GM21786 (cell line): Measurements from ENCODE around the gene NPFFR2.

Experiments used
- ATAC-seq: cut with Tn5 transposase; IDR thresholded peaks from one replicate; pipeline ENCODE4 v1.9.1; 2021; ENCODE audit not compliant: unreplicated experiment

Gene NPFFR2

GRCh38 chr4:72031868-72032608 lies at the start of gene NPFFR2:
Gene NPFFR2 (plus strand): TSS chr4:72032000. CDS start chr4:72128592, 96,592 bp downstream.
- ATAC-seq, result no peak

DNA sequence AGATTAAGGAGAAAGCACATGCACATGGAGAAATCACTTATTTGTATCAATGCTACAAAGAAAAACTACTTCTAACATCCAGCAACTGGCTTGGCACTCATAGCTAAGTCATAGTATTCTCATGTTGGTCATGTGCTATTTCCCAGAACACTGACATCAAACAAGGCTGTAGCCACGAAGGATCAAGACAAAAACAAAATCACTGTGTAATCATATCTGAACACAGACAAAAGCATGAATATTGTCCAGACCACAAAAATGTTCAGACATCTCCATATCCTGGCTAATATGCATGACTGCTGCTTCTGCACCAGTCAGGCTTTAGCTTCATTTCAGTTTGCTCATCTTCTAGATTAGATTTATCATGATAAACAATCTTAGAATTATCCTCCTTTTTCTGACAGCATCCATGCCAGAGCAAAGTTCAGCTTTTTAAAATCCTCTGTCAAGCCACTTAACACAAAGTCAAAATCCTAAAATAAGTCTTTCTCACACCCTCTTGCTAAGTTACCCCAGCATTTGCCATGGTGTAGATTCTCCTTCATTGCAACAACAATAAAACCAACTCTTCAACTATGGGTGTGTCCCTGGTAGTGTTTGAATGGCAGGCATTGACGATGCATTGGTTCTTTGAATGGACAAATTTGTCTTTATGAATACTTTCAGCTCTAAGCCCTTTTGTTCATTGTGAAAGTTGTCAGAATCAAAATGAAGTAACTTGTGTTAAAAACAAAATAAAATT lies 39.1 kb upstream of the NPFFR2 start:
- ATAC-seq, result no peak

GRCh38 chr4:71994559-71994958 lies 37.2 kb upstream of the NPFFR2 start:
- ATAC-seq, result no peak

GRCh38 chr4:71995297-71995696 lies 36.5 kb upstream of the NPFFR2 start:
- no peak for ATAC-seq

- ATAC-seq, result no peak
Observed at GRCh38 chr4:72006586-72006985, 25.2 kb upstream of the NPFFR2 start.

DNA sequence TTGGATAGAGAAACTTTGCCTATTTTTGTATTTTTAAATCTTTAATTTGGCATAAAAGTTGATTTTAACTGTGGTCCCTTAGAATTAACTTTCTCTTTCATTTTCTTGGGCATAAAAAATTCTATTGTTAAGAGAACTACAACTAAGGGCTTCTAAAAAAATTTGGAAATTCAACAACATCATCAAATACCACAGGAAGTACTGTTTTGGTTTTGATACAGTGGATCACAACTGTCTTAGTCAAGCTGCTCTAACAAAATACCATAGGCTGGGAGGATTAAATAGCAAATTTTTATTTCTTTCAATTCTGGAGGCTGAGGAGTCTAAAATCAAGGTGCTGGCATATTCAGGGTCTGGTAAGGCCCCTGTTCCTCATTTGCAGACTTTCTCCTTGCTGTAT lies 19.9 kb upstream of the NPFFR2 start:
- no peak for ATAC-seq

DNA sequence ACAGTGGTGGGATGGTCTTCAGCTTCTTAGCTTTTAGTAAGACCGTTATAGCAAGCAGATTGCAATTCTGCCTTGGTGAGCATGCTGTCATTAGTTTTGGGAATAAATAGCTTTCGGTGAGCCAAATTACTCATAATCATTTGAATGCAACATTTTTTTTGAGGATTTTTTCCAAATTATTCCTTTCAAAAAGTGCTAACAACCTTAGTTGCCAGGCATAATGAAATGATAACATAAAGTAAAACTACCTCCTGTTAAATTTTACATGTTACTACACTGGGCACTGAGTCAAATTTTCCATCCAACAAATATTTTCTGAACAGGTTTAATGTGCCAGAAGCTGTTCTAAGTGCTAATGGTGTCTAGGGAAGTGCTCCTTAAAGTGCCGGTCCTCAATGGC lies 15.8 kb upstream of the NPFFR2 start:
- no peak for ATAC-seq

GRCh38 chr4:72019688-72020087 lies 12.1 kb upstream of the NPFFR2 start:
- ATAC-seq, result no peak

GRCh38 chr4:72022553-72022952 lies 9.2 kb upstream of the NPFFR2 start:
- peak; percentile 43 for ATAC-seq

- no peak for ATAC-seq
Observed at GRCh38 chr4:72055566-72055965, 23.8 kb downstream of the NPFFR2 start.

GRCh38 chr4:72063726-72064125 lies 31.9 kb downstream of the NPFFR2 start:
- ATAC-seq, result no peak

GRCh38 chr4:72067051-72067450 lies 35.3 kb downstream of the NPFFR2 start:
- no peak for ATAC-seq

DNA sequence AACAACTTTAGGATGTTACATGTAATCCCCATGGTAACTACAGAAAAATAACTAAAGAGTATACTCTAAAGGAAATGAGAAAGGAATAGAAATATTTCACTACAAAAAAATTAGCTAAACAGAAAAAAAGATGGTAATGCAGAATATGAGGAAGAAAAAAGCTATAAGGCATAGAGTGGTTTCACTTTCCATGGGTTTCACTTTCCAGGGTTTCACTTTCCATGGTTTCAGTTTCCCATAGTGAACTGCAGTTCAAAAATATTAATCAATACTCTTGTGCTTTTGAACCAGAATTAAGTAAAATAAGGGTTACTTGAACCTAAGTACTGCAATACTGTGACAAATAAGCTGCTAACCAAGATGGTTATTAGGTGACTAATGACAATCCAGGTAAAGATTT lies 42.0 kb downstream of the NPFFR2 start:
- no peak for ATAC-seq

- no peak for ATAC-seq
Observed at GRCh38 chr4:72076562-72076961, 44.8 kb downstream of the NPFFR2 start.

DNA sequence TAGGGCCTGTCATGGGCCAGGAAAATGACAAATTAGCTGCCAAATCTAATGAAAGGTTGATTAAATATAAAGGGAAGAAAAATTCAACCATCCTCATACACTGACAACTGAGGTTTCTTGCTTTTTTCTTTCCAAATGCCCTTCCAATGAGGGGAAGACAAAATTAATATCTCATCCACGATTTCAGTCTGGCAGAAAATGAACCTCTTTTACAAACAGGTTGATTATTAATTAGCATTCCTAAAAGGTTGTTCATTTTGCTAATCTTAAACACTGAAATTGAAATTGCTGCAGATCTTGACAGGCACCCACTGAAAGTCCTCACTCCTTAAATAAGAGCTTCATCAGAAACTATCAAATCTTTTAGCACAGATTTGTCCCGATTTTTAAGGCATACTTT lies 45.5 kb downstream of the NPFFR2 start:
- no peak for ATAC-seq

DNA sequence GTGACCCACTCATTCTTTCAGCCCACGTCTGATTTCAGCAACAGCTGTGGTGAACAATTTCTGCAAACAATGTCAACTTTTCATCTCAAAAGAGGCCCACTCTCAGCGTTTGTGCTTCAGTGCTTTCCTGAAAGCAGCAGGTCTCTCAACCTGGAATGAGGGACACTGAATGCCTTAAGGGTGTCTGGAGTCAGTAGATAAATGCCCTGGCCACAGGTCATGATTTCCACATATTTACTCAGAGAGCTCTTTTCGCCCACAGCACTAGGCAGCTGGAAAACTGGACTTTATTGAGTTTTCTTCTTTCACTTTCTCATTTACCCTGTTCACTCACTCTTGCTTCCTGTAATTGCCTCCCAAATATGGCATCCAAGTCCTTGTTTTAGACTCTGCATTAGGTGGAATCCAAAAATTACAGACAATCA lies 52.8 kb downstream of the NPFFR2 start:
- peak; percentile 85 for ATAC-seq

GRCh38 chr4:72090606-72091005 lies 58.8 kb downstream of the NPFFR2 start:
- peak; percentile 59 for ATAC-seq

DNA sequence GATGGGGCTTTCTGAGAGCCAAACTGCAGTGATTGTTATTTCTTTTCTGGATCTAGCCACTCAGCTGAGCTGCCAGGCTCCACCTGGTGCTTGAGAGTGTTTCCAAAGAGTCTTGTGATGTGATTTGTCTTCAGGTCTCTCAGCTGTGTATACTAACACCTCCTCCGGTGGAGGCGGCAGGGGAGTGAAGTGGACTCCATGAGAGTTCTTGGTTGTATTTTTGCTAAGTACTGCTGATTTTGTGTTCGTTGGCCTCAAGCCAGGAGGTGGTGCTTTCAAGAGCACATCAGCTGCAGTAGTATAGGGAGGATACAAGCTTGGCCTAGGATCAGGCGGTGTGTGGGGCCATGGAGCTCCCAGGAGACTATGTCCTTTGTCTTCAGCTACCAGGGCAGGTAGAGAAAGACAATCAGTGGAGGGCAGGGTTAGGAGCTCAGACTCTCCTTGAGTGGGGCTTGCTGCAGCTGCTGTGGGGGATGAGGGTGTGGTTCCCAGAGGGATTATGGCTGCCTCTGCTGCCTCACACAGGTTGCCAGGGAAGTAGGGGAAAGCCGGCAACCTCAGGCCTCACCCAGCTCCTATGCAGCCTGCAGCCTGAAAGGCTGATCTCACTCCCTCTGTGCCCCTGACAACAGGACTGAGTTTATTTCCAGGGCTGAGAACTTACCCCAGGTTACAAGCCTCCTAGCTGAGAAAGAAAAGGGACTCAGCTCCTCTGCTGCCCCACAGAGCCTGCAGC lies 62.4 kb downstream of the NPFFR2 start:
- ATAC-seq, result no peak

DNA sequence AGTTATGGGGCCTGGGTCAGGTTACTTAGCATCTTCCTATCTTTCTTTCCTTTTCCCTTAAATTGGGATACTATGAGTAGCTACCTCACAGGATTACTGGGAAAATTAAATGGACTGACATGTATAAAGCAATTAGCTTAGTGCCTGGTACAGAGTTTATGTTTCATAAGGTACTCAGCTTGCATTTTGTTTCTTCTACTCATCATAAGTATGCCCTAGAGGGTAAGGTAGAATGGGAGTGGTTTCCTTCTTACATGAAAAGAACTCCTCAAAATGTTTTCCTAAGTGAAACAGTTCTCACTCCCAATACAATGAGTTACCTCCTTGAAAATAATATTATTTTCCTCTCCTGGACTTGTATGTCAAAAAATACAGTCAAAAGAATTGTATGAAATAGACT lies 75.7 kb downstream of the NPFFR2 start:
- no peak for ATAC-seq

- ATAC-seq, result no peak
Observed at GRCh38 chr4:72109364-72109763, 77.6 kb downstream of the NPFFR2 start.

GRCh38 chr4:72109959-72110497 lies 78.2 kb downstream of the NPFFR2 start:
- ATAC-seq, result no peak
